CMK (cell line): ENCODE results near the gene NIT1.

Experiments
- DNase-seq: peaks from one replicate; pipeline ENCODE4 v3.0.0-alpha.2; 2010; ENCODE audit warnings: low read depth

Gene NIT1

DNA sequence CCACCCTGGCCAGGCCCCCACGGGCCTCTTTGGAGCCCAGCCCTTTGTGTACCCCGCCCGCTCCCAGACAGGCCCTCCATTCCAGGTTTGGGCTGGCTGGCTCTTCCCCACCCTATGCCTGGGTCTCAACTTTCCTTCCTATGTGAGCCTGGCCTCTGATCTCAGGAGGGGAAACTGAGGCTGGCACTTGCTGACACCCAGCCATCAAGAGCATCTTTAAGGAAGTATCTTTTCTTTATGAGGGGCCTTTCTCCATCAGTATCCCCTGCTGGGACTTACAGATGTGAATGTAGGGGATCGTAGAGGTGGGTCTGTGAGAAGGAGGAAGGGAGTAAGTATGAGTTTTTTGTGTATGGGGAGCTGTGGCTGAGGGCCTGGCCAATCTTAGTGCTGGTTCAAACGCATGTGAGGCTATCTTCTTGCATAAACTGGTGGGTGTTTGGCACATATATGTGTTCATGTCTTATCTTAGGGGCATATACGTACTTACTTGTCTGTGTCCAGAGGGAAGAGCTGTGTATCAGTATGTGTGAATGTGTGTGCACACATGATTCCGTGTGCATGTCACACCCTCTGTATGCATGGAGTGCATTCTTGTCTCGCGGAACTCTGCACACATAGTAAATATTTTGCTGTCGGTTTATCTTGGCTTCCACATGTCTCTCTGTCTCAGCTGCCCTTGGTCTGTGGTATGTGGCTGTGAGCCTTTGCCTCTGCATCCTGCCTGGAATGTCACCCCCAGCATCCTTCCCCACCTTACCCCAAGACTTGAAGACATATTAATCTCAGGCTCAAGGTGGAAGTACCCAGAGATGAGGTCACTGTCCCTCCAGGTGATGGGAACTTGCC is 33.9 kb upstream of the NIT1 start:
- DNase-seq, result no peak

DNA sequence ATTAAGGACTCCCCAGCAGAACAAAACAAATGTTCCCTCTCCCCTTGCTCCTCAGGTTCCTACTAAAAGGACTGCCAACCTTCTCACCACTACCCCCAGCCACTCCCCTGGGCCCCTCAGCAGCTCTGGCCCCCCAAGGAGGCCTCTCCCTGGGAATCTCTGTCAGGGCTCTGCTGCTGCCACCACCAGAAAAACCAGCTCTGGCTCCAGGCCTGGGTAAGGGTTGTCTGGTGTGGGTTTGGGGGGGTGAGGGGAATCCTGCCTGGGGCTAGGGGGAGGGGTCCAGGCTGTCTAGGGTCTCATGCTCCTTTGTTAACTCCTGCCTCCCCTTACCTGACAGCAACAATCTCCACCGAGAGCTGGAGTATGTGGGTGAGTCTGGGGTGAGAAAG is 33.3 kb upstream of the NIT1 start:
- DNase-seq, result no peak

DNA sequence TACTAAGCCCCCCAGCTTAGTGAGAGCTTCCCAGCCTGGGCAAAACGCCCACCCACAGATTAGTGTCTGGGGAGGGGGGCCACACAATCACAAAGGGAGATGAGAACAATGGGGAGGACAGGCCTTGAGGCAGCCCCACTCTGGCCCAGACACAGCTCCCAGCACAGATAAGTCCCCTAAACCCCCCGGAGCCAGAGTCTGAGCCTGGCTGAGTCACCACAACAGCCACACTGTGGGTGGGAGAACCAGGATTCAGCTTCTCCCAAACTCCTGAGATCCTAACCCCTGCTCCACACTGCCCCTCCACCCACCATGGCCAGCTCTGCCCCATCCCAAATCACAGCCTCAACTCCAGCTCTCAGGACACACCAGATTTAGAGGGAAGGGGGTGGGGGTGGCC is 32.7 kb upstream of the NIT1 start:
- DNase-seq, result no peak

DNA sequence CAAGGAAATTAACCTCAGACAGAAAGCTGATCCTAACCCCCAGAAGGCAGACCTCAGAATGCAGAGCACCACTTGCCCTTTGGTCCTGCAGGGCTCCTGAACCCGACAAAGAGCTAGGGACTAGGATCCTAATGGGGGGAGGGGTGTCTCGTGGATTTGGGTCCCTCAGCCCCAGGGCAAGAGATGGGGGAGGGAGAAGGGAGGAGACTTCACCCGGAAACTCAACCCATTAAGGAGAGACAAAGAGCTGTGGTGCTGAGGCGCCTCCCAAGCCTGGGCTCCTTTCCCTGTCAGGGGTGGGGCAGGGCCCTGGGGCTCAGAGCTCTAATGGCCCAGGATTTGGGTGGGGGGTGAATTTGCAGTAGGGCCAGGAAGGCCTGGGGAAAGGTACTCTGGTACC is 31.4 kb upstream of the NIT1 start:
- no peak for DNase-seq

- DNase-seq, result no peak
These were observed 29.3 kb upstream of the NIT1 start for GRCh38 chr1:161088587-161089110.

DNA sequence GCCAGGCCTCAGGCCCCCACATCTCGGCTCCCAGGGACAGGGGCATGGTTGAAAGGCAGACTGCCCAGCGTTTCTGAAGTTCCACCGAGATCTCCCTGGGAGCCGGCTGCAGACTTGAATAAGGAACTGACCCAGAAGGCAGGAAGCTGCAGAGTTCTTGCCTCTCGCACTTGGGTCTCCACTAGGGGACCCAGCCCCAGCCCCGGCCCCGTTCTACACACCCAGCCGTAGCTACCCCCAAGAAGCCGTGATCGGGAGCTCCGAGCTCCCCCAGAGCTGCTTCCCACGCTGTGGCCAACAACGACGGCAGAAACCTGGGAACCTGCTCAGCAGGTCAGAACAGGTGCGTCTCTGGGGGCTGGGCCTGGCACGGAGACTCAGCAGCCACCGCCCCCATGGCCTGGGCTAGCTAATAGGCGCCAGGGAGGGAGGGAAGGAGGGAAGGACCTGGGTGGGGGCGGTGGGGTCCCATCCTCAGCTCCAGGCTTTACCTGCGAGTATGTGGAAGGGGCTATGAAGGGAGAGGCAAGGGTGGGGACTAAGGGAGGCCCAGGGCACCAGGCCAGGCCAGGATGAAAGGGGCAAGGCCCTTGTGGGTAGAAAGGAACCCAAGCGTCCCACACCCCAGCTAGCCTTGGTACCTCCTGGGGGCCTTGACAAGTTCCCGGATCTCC is 28.5 kb upstream of the NIT1 start, which contains the start of gene NECTIN4:
NECTIN4 (minus strand) TSS at position 308 of the 674 bp plus-strand sequence; CDS start at position 46, 262 bp downstream.
- no peak for DNase-seq

DNA sequence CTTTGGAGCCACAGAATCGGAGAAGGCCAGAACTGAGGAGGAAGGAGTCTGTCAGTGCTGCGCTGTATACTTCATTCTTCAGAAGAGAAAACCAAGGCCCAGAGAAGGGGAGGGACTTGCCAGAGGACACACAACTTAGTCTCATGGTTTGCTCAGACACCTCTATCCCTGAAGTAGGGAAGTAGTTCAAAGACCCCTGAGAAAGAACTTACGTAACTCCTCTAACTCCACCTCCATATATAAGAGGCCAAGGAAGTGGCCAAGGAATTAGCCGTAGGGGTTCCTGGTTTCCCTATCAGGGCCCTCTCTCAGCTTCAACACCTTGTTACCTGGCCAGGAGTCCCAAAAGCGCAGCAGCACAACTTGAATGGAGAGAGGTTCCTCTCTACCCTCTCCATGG is 28.0 kb upstream of the NIT1 start:
- no peak for DNase-seq

GRCh38 chr1:161090617-161091016 is 27.3 kb upstream of the NIT1 start:
- DNase-seq, result no peak

- no peak for DNase-seq
These were observed 26.8 kb upstream of the NIT1 start for GRCh38 chr1:161091093-161091492.

DNA sequence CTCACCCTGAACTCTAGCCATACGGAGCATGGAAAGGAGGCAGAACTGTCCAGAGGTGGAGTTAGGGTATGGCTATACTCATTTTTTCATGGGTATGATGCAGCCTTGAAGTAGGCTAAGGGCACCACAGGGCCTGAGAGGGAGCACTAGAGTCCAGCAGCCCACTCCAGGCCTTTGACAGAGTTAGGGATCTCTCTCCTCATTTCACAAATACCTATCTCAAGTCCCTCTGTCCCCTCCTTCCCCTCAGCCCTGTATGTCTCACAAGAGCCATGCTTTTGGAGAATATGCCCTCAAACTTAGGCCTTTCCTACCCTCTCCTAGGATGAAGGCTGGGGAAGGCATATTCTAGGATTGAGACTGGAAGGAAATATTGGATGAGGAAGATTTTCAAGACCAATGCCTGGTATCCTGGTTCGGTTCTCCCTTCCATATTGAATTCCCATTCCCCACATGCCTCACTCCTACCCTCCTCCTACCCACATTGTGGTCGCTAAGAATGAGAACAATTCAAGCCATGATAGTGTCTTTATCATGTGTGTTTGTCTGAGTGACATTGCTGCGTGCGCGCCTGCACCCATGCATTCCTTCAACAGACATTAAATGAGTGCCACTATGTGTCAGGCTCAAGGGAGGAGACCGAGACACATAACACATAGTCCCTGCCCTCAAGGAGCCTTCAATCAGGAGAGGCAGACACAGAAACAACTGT is 26.0 kb upstream of the NIT1 start:
- DNase-seq, result no peak

GRCh38 chr1:161092621-161093028 is 25.3 kb upstream of the NIT1 start:
- no peak for DNase-seq

GRCh38 chr1:161094481-161094880 is 23.4 kb upstream of the NIT1 start:
- no peak for DNase-seq

- no peak for DNase-seq
These were observed 22.7 kb upstream of the NIT1 start for GRCh38 chr1:161095230-161095629.

- no peak for DNase-seq
These were observed 21.9 kb upstream of the NIT1 start for GRCh38 chr1:161096015-161096414.

DNA sequence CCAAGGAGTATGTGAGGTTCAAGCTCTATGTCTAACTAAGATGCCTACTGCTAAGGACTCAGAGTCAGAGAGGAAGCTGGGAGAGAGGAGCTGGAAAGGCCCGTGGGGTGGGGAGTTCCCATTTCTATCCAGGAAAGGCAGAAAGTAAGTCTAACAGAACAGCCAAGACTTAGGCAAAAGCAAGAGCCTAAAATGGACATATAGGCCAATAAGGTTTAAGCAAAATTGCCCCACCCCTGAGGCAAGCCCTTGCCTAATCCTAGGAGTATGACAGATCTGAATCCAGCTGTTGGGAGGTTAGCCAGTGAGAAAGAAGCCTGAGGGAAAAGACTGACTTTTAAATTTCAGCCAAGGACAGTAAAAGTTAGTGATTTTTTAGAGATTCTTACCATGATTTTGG is 21.4 kb upstream of the NIT1 start:
- DNase-seq, result no peak

GRCh38 chr1:161098210-161099068 is 19.5 kb upstream of the NIT1 start, which contains the start of gene KLHDC9:
TSS of gene KLHDC9 (plus strand) at chr1:161098361. CDS start at chr1:161098536, 175 bp downstream.
- no peak for DNase-seq

DNA sequence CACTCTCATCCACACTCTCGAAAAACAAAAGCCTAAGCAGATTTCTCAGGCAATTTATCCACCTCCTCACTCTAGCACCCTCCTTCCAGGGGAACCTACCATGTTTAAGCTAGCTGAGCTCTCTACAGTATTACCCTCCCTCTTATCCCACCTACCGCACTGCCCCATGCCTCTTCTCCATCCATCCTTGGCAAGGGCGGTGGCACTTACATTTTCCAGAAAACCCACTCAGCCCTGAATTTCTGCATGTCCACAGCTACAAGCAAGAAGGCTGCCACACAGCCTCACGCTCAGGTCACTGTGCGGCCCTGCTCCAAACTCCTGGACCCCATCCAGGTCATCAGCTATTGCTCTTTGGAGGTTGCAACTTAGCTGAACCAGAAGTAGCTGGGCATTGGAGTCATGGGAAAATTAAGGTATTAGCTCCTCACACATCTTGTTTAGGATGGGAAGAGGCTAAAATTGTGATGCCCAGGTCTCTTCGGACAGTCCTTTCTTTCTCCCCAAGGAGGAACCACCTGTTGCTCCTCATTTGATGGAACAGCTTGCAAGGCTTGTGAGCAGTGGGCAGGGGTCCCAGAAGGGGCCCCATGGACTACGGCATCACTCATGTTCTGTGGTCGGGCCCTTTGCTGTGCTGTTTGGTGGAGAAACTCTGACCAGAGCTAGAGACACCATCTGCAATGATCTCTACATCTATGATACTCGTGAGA is 18.7 kb upstream of the NIT1 start:
- DNase-seq, result no peak

DNA sequence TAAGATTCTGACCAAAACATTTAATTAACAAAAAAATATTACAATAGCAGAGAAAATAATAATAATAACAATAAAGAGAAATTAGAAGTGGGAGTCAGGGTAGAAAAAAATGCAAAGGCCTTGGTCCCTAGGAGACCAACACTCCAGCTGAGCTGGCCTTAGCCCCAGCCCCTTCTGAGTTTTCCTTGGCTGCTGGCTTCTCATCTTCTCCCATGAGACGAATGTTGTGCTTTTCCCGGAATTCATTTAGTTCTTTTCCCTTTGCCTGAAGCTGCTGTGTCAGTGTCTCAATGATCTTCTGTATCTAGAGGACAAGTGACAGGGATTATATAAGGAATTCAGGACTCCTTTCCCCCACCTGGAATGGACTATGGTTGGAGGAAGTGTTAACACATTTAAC is 17.3 kb upstream of the NIT1 start:
- no peak for DNase-seq

- no peak for DNase-seq
These were observed 11.5 kb upstream of the NIT1 start for GRCh38 chr1:161106431-161106830.

DNA sequence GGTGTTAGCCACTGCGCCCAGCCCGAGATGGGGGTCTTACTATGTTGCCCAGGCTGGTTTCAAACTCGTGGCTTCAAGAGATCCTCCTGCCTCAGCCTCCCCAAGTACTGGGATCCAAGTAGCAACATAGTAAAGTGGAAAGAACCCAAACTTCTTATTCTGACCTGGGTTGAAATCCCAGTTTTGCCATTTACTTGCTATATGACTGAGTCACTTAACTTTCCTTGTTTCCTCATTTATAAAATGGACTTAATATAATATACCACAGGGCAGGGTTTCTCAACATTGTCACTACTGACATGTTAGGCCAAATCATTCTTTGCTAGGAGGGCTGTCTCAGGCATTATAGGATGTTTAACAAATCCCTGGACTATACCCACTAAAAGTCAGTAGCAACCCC is 6.8 kb upstream of the NIT1 start:
- no peak for DNase-seq

GRCh38 chr1:161111527-161111926 is 6.4 kb upstream of the NIT1 start:
- no peak for DNase-seq
